OCI-LY1 (cell line): ENCODE results near the gene PRTN3.

ENCODE experiments used
- EZH2 ChIP-seq: fragments of 200-600 bp; sonication (generic), shearing (Covaris generic); IDR thresholded peaks from 2 replicates; pipeline ENCODE4 v1.8.0; 2017; ENCODE audit warnings: borderline replicate concordance, mixed run types, mild to moderate bottlenecking, antibody characterized with exemption, low read length, moderate library complexity, mixed read lengths
- TF ChIP-seq, protein P1 (sequence below): fragments of 200-600 bp; sonication (generic), shearing (Covaris generic); IDR thresholded peaks from 2 replicates; pipeline ENCODE4 v1.5.1; 2017; ENCODE audit warnings: mild to moderate bottlenecking, antibody characterized with exemption, low read length, moderate library complexity, mixed read lengths

DNA sequence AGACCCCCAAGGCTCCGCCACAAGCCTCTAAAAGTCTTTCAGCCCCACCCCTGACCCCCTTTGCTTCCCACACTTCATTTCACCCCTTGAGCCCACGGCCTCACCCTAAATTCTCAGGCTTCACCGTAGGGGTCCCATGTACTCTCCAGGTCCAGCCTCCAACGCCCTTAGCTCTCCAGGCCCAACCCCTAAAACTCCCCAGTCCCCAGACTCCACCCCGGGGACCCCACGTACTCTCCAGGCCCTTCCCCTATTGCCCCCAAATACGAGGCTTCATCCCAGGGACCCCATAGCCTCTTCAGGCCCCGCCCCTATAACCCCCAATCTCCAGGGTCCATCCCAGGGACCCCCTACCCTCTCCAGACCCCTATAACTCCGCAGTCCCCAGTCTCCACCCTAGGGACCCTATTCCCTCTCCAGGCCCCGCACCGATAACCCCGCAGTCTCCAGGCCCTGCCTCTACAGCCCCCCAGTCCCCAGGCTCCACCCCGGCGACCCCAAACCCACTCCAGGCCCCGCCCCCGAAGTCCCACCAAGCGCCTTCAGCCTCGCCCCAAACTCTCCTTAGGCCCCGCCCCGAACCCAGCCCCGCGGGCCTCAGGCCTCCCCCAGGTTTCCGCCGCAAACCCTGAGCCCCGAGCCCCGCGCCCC, 51.6 kb downstream of the PRTN3 start:
- TF ChIP-seq, protein P1, sequence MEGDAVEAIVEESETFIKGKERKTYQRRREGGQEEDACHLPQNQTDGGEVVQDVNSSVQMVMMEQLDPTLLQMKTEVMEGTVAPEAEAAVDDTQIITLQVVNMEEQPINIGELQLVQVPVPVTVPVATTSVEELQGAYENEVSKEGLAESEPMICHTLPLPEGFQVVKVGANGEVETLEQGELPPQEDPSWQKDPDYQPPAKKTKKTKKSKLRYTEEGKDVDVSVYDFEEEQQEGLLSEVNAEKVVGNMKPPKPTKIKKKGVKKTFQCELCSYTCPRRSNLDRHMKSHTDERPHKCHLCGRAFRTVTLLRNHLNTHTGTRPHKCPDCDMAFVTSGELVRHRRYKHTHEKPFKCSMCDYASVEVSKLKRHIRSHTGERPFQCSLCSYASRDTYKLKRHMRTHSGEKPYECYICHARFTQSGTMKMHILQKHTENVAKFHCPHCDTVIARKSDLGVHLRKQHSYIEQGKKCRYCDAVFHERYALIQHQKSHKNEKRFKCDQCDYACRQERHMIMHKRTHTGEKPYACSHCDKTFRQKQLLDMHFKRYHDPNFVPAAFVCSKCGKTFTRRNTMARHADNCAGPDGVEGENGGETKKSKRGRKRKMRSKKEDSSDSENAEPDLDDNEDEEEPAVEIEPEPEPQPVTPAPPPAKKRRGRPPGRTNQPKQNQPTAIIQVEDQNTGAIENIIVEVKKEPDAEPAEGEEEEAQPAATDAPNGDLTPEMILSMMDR = no peak
- TF ChIP-seq EZH2 = no peak
